Cardiac muscle cell (in vitro differentiated cells and primary cell): Measurements from ENCODE around the gene CAMK2N1. TPM values are rescaled to one million over a fixed set of nuclear protein-coding genes. Genes with fewer than 3 reads are reported as not detected.
A peak's percentile ranks its signal among the peaks of the same experiment; 100 is the strongest.

Experiments
- DNase-seq, 2 donors: peaks; one replicate each; pipeline versions ENCODE4 v3.0.0 to v3.0.0-alpha.2; 2010 to 2017; ENCODE audit warnings: low read depth in 1 of 2, low spot score in 1 of 2
- H3K27ac ChIP-seq: fragments of 200-600 bp; sonication (generic); 2 replicates; pipeline ENCODE4 v1.5.1; 2016
- H3K27me3 ChIP-seq: fragments of 200-600 bp; sonication (generic); 2 replicates; pipeline ENCODE4 v1.6.0; 2016; ENCODE audit warnings: control low read depth
- H3K36me3 ChIP-seq: fragments of 200-600 bp; sonication (generic); 2 replicates; pipeline ENCODE4 v1.5.1; 2016; ENCODE audit warnings: control low read depth
- H3K4me1 ChIP-seq: fragments of 200-600 bp; sonication (generic); 2 replicates; pipeline ENCODE4 v1.8.1; 2017; ENCODE audit warnings: low read depth, mild to moderate bottlenecking, mixed run types
- H3K4me3 ChIP-seq: fragments of 200-600 bp; sonication (generic); 2 replicates; pipeline ENCODE4 v1.5.1; 2016; ENCODE audit warnings: mild to moderate bottlenecking
- H3K9me3 ChIP-seq: fragments of 200-600 bp; sonication (generic); 2 replicates; pipeline ENCODE4 v1.5.1; 2017; ENCODE audit warnings: low read depth, mild to moderate bottlenecking, control low read depth
- CTCF ChIP-seq: IDR thresholded peaks from 2 replicates; pipeline ENCODE4 v1.5.1; 2012; ENCODE audit warnings: low read depth, mild to moderate bottlenecking, low read length
- polyA plus RNA-seq: library from polyadenylated mRNA; unstranded; fragments of >200 nt; fragmentation: Nextera tagmentation; extraction: Ambion mirVana; gene quantifications from 2 replicates; pipeline ENCODE4 v1.2.1, GENCODE V29; 2016
- total RNA-seq: library from RNA; depleted of rRNA; stranded (reverse); fragments of >200 nt; gene quantifications from 2 replicates; pipeline ENCODE4 v1.2.3, GENCODE V29; 2016

The CAMK2N1 gene
- 0.30 and 0.60 TPM in 2 replicates for total RNA-seq
- polyA plus RNA-seq = 1.2 and 1.4 TPM in 2 replicates

- no peaks in the 10 kb centered on the region for H3K4me1 ChIP-seq
- peaks cover 99% of the 10 kb centered on the region for H3K27me3 ChIP-seq
- no peak for TF ChIP-seq CTCF
- peak within 1 kb of the TSS; percentile 75 for H3K4me3 ChIP-seq
- DNase-seq = peak; percentile 65 to 78
- no peak within 1 kb of the TSS for H3K27ac ChIP-seq
- H3K36me3 ChIP-seq = no peaks in the 10 kb centered on the region
- H3K9me3 ChIP-seq = no peaks in the 10 kb centered on the region
Measured at GRCh38 chr1:20485527-20486456, at the start of gene CAMK2N1. Gene CAMK2N1, minus strand, starts transcription at chr1:20486210. Its CDS starts 831 bp downstream, at chr1:20485379.

GRCh38 chr1:20534659-20535417 is 48.8 kb upstream of the CAMK2N1 start:
- no peaks in the 10 kb centered on the region for H3K36me3 ChIP-seq
- no peak for TF ChIP-seq CTCF
- H3K4me3 ChIP-seq = no peak overlapping the region
- H3K27me3 ChIP-seq = peaks cover 49% of the 10 kb centered on the region
- H3K9me3 ChIP-seq = no peaks in the 10 kb centered on the region
- no peak overlapping the region for H3K27ac ChIP-seq
- no peaks in the 10 kb centered on the region for H3K4me1 ChIP-seq
- no peak for DNase-seq

GRCh38 chr1:20533635-20534034 is 47.6 kb upstream of the CAMK2N1 start:
- no peak overlapping the region for H3K27ac ChIP-seq
- peaks cover 53% of the 10 kb centered on the region for H3K27me3 ChIP-seq
- DNase-seq = no peak
- no peak for TF ChIP-seq CTCF
- no peaks in the 10 kb centered on the region for H3K4me1 ChIP-seq
- H3K9me3 ChIP-seq = no peaks in the 10 kb centered on the region
- H3K36me3 ChIP-seq = no peaks in the 10 kb centered on the region
- H3K4me3 ChIP-seq = no peak overlapping the region

GRCh38 chr1:20530901-20531300 is 44.9 kb upstream of the CAMK2N1 start:
- Histone ChIP-seq H3K27me3 (peaks cover 50% of the 10 kb centered on the region), H3K4me3 (no peak overlapping the region), H3K4me1 (no peaks in the 10 kb centered on the region), H3K9me3 (no peaks in the 10 kb centered on the region), H3K36me3 (no peaks in the 10 kb centered on the region), H3K27ac (no peak overlapping the region)
- no peak for DNase-seq
- TF ChIP-seq CTCF = no peak

- H3K4me3 ChIP-seq = no peak overlapping the region
- no peak overlapping the region for H3K27ac ChIP-seq
- H3K36me3 ChIP-seq = no peaks in the 10 kb centered on the region
- H3K27me3 ChIP-seq = peaks cover 49% of the 10 kb centered on the region
- H3K4me1 ChIP-seq = no peaks in the 10 kb centered on the region
- DNase-seq = no peak
- no peak for TF ChIP-seq CTCF
- no peaks in the 10 kb centered on the region for H3K9me3 ChIP-seq
Measured at GRCh38 chr1:20530306-20530705, 44.3 kb upstream of the CAMK2N1 start.
